IMR-90 (cell line): ENCODE measurements around the gene SLC9A3. TPM values are rescaled to one million over a fixed set of nuclear protein-coding genes. Genes with fewer than 3 reads are reported as not detected.

Experiments
- ATAC-seq: fragments of 200-7000 bp; cut with Tn5 transposase; 2 replicates; pipeline ENCODE4 v1.9.1; 2020; ENCODE audit warnings: low read depth, mild to moderate bottlenecking, moderate library complexity
- BruUV-seq: library from RNA; stranded (reverse); fragments of 400-500 nt; replicated peaks from 2 replicates; lab custom pipeline; 2021; lab: Mats Ljungman, UMichigan
- CTCF ChIA-PET: fragments of 300-600 bp; formaldehyde crosslinking; extraction: SDS; loops from one replicate; lab custom pipeline; 2021; ENCODE audit warnings: antibody characterized with exemption; lab: Yijun Ruan, JAX
- POLR2A ChIA-PET: fragments of 300-600 bp; sonication (Branson Sonifier 250); formaldehyde crosslinking; loops from one replicate; lab custom pipeline; 2022; ENCODE audit warnings: antibody characterized with exemption; ENCODE audit not compliant: unreplicated experiment; lab: Charles Lee
- DNase-seq: peaks from one replicate; pipeline ENCODE4 v3.0.0; 2013
- H2AFZ ChIP-seq: replicated peaks from 2 replicates; pipeline ENCODE3; 2013; ENCODE audit warnings: low read length, mild to moderate bottlenecking; ENCODE audit not compliant: poor library complexity
- H2AK5ac ChIP-seq: 2 replicates; pipeline ENCODE4 v1.6.1; 2013; ENCODE audit warnings: low read depth, low read length, inconsistent platforms
- H2AK9ac ChIP-seq: replicated peaks from 2 replicates; pipeline ENCODE3; 2013; ENCODE audit warnings: mild to moderate bottlenecking, low read depth, low read length, moderate library complexity; ENCODE audit not compliant: poor library complexity
- H2BK120ac ChIP-seq: 2 replicates; pipeline ENCODE4 v1.6.1; 2013; ENCODE audit warnings: low read depth, low read length, inconsistent platforms
- H2BK15ac ChIP-seq: 3 replicates; pipeline ENCODE4 v1.6.1; 2013; ENCODE audit warnings: low read depth, low read length, inconsistent platforms
- H2BK20ac ChIP-seq: 2 replicates; pipeline ENCODE4 v1.6.1; 2013; ENCODE audit warnings: low read depth, mild to moderate bottlenecking, inconsistent platforms, low read length, moderate library complexity
- H2BK5ac ChIP-seq: 2 replicates; pipeline ENCODE4 v1.6.1; 2013; ENCODE audit warnings: mild to moderate bottlenecking, low read depth, low read length, inconsistent platforms; ENCODE audit not compliant: poor library complexity, severe bottlenecking
- H3K14ac ChIP-seq: replicated peaks from 2 replicates; pipeline ENCODE4 v1.6.1; 2013; ENCODE audit warnings: low read depth, low read length, inconsistent platforms
- H3K18ac ChIP-seq: 2 replicates; pipeline ENCODE4 v1.6.1; 2013; ENCODE audit warnings: low read depth, low read length, control low read depth
- H3K23ac ChIP-seq: 2 replicates; pipeline ENCODE4 v1.6.1; 2013; ENCODE audit warnings: low read depth, low read length, inconsistent platforms
- H3K27ac ChIP-seq: 2 replicates; pipeline ENCODE4 v1.5.1; 2013; ENCODE audit warnings: mild to moderate bottlenecking, control low read depth, low read length; ENCODE audit not compliant: insufficient read depth
- H3K27me3 ChIP-seq: 2 replicates; pipeline ENCODE4 v1.6.1; 2013; ENCODE audit warnings: low read length; ENCODE audit not compliant: control insufficient read depth, insufficient read depth
- H3K36me3 ChIP-seq: 2 replicates; pipeline ENCODE4 v1.6.1; 2013; ENCODE audit warnings: low read length, mixed read lengths; ENCODE audit not compliant: control insufficient read depth, insufficient read depth
- H3K4ac ChIP-seq: 2 replicates; pipeline ENCODE4 v1.6.1; 2013; ENCODE audit warnings: low read depth, low read length, inconsistent platforms
- H3K4me1 ChIP-seq: 2 replicates; pipeline ENCODE4 v1.6.1; 2013; ENCODE audit warnings: low read length, mixed read lengths; ENCODE audit not compliant: control insufficient read depth, insufficient read depth
- H3K4me2 ChIP-seq: 2 replicates; pipeline ENCODE4 v1.6.1; 2013; ENCODE audit warnings: low read depth, mild to moderate bottlenecking, control low read depth, low read length, moderate library complexity
- H3K4me3 ChIP-seq: 2 replicates; pipeline ENCODE4 v1.5.1; 2013; ENCODE audit warnings: low read depth, mild to moderate bottlenecking, control low read depth, low read length, moderate library complexity; ENCODE audit not compliant: insufficient read depth
- H3K56ac ChIP-seq: 2 replicates; pipeline ENCODE4 v1.6.1; 2013; ENCODE audit warnings: low read length, inconsistent platforms; ENCODE audit not compliant: insufficient read depth; ENCODE audit errors: extremely low read depth
- H3K79me1 ChIP-seq, 2 experiments: 2 replicates each; pipeline ENCODE4 v1.6.1; 2013; ENCODE audit warnings: low read length in 2 of 2, inconsistent platforms in 1 of 2, low read depth in 1 of 2
- H3K9ac ChIP-seq: 2 replicates; pipeline ENCODE4 v1.6.1; 2013; ENCODE audit warnings: low read depth, low read length, control low read depth
- H3K9me1 ChIP-seq: 2 replicates; pipeline ENCODE4 v1.6.1; 2013; ENCODE audit warnings: low read length, inconsistent platforms; ENCODE audit not compliant: insufficient read depth
- H3K9me3 ChIP-seq: 2 replicates; pipeline ENCODE4 v1.6.1; 2013; ENCODE audit warnings: low read length; ENCODE audit not compliant: control insufficient read depth, insufficient read depth
- H4K20me1 ChIP-seq: 2 replicates; pipeline ENCODE4 v1.6.1; 2013; ENCODE audit warnings: low read length, inconsistent platforms; ENCODE audit not compliant: insufficient read depth
- H4K5ac ChIP-seq: 2 replicates; pipeline ENCODE4 v1.6.1; 2013; ENCODE audit warnings: mild to moderate bottlenecking, low read depth, low read length, control low read depth
- H4K8ac ChIP-seq, 2 experiments: 2 replicates each; pipeline ENCODE4 v1.6.1; 2013; ENCODE audit warnings: low read depth in 2 of 2, low read length in 2 of 2, control low read depth in 1 of 2, inconsistent platforms in 1 of 2
- H4K91ac ChIP-seq: 2 replicates; pipeline ENCODE4 v1.6.1; 2013; ENCODE audit warnings: low read depth, low read length, inconsistent platforms; ENCODE audit not compliant: insufficient read depth
- CEBPB ChIP-seq: IDR thresholded peaks from 2 replicates; pipeline ENCODE4 v1.6.1; 2012; ENCODE audit warnings: low read depth, low read length, improper control_type of control experiment
- FOS ChIP-seq: fragments of 150-350 bp; IDR thresholded peaks from 2 replicates; pipeline ENCODE4 v1.6.1; 2016; ENCODE audit warnings: low read depth, low read length
- RAD21 ChIP-seq: IDR thresholded peaks from 2 replicates; pipeline ENCODE4 v1.6.1; 2012; ENCODE audit warnings: low read length, improper control_type of control experiment
- WGBS, 2 experiments: methylation state at CpG; one replicate each; pipeline versions ENCODE4 v1.1.5 to v1.1.7; 2013; ENCODE audit warnings: missing lambda C conversion rate in 2 of 2; ENCODE audit not compliant: insufficient read length in 1 of 2; ENCODE audit errors: extremely low coverage in 2 of 2; 5-methylcytosine and 5-hydroxymethylcytosine counted together
- dilution Hi-C: fragments of 300-500 bp; cut with HindIII; formaldehyde crosslinking; loops from one replicate; pipeline ENCODE4 v1.14.3; 2018; ENCODE audit warnings: low sequenced_read_pairs; ENCODE audit not compliant: unreplicated experiment
- in situ Hi-C: fragments of 300-500 bp; cut with MboI; formaldehyde crosslinking; loops from 3 replicates; pipeline ENCODE4 v1.14.3; 2019; ENCODE audit warnings: low sequenced_read_pairs, inconsistent platforms, mixed read lengths
- intact Hi-C: fragments of 100-400 bp; cut with micrococcal nuclease; formaldehyde crosslinking; loops from 2 replicates; pipeline ENCODE4 v1.10.0; 2022
- polyA plus RNA-seq, 3 experiments: library from polyadenylated mRNA; depleted of rRNA; stranded (reverse); fragments of >200 nt; gene quantifications; 2 replicates each; pipeline ENCODE4 v1.2.3, GENCODE V29; 2012; ENCODE audit warnings: low replicate concordance in 1 of 3
- total RNA-seq: library from RNA; depleted of rRNA; stranded (reverse); fragments of >200 nt; gene quantifications from 2 replicates; pipeline ENCODE4 v1.2.3, GENCODE V29; 2012

Gene SLC9A3
- total and polyA plus RNA-seq, 2 of the 4 experiments (the other 2 are of a cell fraction), result 0.72 to 1.5 TPM

DNA sequence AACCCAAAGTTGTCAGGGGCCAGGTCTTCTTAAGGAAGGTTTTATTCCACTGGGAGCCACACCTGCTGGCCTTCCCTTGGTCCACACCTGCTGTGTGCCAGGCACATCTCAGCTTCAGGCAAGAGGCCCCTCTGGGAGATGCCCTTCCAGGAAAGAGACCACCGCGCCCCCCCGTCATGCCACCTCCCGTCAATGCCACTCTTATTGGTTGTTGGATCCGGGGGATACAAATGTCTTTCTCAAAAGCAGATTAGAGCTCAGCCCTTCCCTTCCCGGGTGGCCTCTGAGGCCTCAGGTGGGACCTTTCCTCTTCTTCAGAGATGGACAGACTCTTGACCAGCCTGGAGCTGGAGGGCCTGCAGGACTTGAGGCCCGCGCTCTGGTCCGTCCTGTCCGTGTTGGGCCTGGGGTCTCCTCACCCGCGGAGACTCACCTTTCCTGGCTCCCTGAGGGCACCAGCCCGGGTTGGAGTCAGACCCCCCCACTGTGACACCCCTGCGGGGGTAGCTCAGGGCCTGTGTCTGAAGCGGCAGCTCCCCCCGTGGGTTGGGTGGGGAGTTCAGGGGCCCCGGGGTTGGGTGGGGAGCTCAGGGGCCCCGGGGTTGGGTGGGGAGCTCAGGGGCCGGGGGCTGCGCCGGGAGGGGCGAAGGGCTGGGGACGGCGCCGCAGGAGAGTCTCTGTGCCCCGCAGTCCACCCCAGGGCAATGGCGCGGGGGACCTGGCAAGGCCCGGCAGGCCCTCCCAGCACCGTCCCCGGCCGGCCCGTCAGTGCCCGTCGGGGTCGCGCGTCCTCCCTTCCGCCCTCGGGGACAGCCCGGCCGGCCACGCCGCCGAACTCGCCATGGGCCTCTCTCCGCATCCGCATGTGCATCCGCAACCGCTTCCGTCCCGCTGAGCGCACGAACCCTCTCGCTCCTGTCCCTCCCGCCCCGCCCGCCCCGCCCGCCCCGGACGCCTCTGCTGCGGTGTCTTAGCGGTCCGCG, 3.7 kb upstream of the SLC9A3 start:
- dilution Hi-C loops, result no loop called here
- Histone ChIP-seq H3K36me3 (no peaks in the 10 kb centered on the region), H3K27ac (no peak overlapping the region), H2BK120ac (no peak overlapping the region), H2BK5ac (no peak overlapping the region), H3K4me3 (no peak overlapping the region), H2AK5ac (no peak overlapping the region), H4K91ac (no peak overlapping the region), H3K79me1 (no peaks in the 10 kb centered on the region), H3K4me2 (no peak overlapping the region), H4K5ac (no peak overlapping the region), H4K20me1 (no peaks in the 10 kb centered on the region), H2AFZ (no peak overlapping the region), H3K9me3 (no peaks in the 10 kb centered on the region), H3K9me1 (no peaks in the 10 kb centered on the region; the same call in 1 of the 2 replicates), H3K9ac (no peak overlapping the region), H2BK15ac (no peak overlapping the region), H3K4me1 (no peaks in the 10 kb centered on the region), H3K56ac (no peak overlapping the region), H4K8ac (no peak overlapping the region), H3K4ac (no peak overlapping the region), H3K23ac (no peak overlapping the region), H3K27me3 (peaks cover 84% of the 10 kb centered on the region), H2AK9ac (no peak overlapping the region), H3K18ac (no peak overlapping the region), H2BK20ac (no peak overlapping the region), H3K14ac (no peak overlapping the region)
- ATAC-seq, result no peak
- DNase-seq, result no peak
- 43% methylated on average over 5 of the region's 66 CpGs; no CpG with 5 or more reads in 1 of the 2 experiments for WGBS, 2 experiments
- in situ Hi-C loops, result no loop called here
- BruUV-seq, result no TSS peak
- intact Hi-C loops, result no loop called here
- TF ChIP-seq RAD21, result no peak
- no peak for TF ChIP-seq FOS
- no peak for TF ChIP-seq CEBPB
- POLR2A ChIA-PET, result interaction anchor here (0.6 to 0.7 kb wide), 2 partner anchors 43 to 50 kb away, joined by 3 read pairs; no protein-coding TSS in a partner anchor
- CTCF ChIA-PET, result no interaction called here
